ENCODE data around the gene PDS5B.
"Not testable (repeated sequence)": the region's sequence is repeated elsewhere in the genome, so short reads cannot be mapped to it uniquely, and the experiment has no call there.

PDS5B gene

DNA sequence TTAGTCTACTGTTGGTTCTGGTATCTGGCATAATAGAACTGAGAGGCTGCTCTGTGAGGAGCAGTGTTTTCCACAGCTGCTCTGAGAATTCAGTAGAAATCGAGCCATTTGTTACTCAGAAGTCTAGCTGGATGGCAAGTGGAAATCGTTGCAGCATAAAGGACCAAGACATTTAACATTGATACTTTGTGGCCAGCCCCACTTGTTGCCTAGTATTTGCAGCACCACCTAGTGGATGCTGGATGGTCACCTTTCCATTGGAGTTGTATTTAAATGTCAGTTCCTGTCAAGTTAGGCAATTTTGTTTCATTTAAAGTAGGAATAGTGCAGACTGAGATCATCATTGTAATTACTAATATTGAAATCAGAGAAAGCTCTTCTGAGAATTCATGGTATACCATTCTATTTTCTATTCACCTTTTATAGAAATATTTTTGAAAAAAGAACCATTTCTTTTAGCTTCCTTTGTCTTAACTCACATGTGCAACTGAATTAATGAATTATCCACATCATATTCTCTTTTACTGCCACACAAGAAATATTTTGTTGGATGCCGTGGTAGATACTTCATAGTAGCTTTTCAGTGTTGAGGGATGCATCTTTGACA lies 64.6 kb downstream of the PDS5B start:
- no peak for DNase-seq (ENCODE audit: low read depth)

- no peak for DNase-seq (ENCODE audit: low read depth)
These were observed 71.1 kb downstream of the PDS5B start for GRCh38 chr13:32657309-32657708.

GRCh38 chr13:32659736-32660135 lies 73.5 kb downstream of the PDS5B start:
- no peak for DNase-seq (ENCODE audit: low read depth)

DNA sequence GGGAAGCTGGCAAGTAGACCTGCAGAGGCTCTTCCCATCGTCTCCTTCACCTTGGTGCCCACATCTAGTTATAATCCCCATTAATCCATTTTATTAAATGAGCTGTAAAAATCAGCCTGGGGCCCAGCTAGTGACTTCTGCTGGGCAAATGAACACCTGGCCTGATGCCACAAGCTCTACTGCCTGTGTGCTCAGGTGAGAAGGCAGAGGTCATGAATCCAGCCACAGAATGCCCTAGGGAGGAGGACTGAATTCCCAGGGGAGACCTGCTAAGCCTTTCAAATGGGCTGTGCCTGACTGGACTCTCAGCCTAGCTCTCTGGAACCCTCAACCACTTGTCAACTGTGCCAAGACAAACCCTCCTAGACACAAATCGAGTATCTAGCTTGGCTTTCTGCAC lies 74.0 kb downstream of the PDS5B start:
- DNase-seq (ENCODE audit: low read depth), result no peak

DNA sequence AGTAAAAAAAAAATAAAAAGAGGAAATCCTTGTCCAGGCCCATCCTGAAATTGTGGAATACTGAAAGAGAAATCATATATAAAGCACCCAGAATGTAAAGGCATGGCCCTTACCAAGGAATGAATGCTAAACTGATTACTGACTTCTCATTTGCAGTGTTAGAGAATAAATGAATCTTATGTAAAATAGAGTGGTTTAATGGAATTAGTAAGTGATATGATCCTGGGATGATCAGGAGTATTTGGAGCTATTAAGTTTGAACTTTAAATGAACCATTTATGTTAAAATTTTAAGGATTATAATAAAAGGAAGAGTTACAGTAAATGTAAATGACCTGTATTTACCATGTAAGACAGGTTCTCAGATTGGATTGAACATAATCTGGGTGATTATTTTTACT lies 75.4 kb downstream of the PDS5B start:
- DNase-seq (ENCODE audit: low read depth), result no peak

- DNase-seq (ENCODE audit: low read depth), result no peak
These were observed 77.4 kb downstream of the PDS5B start for GRCh38 chr13:32663660-32664059.

DNA sequence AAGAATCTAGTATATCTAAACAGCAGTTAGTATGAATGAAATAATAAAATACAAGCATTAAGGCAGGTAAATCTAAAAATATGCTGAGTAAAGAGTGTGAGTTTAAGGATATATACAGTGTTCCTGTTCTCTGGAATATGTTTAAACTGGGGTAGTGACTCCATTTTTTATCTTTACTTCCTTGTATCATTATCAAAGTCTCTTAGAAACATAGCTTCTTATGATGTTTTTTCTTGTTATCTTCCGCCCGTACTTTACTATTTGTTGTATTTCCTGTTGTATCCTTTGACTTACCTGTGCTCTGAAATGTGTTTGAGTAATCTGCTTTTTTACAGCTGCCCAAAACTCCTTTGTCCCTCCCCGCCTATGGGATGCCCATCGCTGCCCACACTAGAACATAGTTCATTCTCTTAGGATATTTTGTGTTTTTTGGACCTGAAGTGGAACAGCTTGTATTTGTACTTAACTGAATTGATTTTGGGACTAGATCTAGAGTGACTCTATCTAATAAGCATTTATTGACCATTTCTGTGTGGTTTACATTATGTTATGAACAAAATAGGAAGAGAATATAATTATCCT lies 80.8 kb downstream of the PDS5B start:
- no peak for DNase-seq (ENCODE audit: low read depth)

DNA sequence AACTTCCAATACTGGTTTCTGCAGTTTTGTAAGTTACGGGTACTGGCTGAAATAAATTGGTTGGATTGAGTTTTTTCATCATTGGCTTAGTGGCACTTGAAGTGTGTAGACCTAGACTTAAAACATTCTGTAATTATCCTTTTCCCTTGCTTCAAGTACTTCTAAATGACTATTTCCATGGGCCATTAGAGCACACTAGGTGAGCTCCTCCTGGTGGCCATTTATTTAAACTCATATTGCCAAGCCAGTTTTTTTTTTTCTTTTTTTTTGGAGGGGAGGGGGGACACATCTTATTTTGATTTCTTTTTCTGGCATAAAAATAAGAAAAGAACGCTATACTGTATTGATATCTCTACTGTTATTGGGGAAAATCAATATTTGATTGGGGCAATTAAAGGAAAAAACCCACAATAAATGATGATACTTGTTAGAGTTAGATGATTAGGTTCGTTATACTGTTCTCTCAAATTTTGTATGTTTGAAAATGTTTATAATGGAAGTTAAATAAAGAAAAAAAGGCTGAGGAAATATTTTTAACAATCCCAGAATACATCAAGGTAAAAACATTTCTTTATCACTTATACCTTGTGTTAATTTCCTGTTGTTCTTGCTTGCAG lies 82.9 kb downstream of the PDS5B start:
- no peak for DNase-seq (ENCODE audit: low read depth)

DNA sequence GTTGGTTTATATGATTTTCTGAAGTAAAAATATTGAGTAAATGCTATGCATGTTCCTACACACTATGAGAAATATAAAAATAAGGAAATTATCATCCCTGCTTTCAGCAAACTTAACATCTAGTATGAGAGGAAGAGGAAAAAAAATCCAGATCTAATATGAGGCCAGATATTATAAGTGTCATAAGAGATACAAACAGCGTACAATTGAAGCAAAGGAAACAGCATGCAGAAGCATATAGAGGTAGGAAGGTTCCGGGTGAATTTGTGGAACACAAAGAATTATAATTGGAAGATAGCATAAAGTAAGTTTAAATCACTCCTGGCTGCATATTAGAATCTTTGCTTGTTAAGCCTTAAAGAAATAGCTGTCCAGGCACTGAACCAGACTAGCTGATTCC lies 88.3 kb downstream of the PDS5B start:
- DNase-seq (ENCODE audit: low read depth), result no peak

GRCh38 chr13:32676242-32676641 lies 90.0 kb downstream of the PDS5B start:
- no peak for DNase-seq (ENCODE audit: low read depth)

DNA sequence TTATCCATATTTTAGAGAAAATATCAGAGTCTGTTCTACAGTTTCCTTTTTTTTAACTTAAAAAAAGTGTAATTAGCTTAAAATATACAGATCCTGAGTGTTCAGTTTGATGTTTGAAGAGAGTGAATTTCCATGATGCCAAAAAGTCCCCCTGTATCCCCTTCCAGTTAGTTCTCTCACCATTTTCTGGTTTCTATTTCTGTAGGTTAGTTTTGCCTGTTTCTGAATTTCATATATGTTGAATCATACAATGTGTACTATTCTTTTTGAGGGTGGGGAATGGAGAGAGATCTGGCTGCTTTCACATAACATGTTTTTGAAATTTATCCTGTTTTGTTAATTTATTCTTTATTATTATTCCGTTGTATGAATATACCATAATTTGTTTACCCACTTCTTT lies 95.9 kb downstream of the PDS5B start:
- DNase-seq (ENCODE audit: low read depth), result no peak

DNA sequence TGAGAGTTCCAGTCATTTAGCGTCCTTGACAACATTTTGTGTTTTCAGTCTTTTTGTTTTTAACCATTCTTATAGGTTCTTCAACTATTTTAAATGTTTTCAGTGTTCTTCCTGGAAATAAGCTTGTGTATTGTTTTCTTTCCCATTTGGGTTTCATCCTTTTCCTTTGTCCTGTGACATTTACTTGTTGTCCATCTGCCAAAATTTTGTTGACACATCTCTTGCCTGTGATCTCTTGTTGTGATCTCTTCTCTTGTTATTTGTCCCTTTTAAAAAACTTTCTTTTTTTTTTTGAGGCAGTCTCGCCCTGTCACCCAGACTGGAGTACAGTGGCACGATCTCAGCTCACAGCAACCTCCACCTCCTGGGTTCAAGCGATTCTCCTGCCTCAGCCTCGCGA lies 96.5 kb downstream of the PDS5B start:
- DNase-seq (ENCODE audit: low read depth), result no peak

DNA sequence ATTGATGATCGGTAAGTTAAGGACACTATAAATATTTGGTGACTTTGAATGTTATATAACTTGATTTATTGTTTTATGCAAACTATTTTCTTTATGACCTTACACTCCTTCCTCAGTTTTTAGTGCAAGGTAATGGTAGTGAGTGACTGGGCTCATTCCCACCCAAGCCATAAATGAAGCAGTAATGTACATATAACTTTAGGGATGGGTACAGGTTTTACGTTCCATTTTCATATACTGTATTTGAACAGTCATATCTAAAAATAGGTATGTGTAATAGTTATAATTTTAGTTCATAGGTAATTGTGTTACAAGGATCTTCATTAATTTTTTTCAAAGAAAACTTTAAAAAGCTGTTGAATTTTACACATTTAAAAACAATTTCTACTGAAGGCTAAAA lies 101.0 kb downstream of the PDS5B start:
- no peak for DNase-seq (ENCODE audit: low read depth)

DNA sequence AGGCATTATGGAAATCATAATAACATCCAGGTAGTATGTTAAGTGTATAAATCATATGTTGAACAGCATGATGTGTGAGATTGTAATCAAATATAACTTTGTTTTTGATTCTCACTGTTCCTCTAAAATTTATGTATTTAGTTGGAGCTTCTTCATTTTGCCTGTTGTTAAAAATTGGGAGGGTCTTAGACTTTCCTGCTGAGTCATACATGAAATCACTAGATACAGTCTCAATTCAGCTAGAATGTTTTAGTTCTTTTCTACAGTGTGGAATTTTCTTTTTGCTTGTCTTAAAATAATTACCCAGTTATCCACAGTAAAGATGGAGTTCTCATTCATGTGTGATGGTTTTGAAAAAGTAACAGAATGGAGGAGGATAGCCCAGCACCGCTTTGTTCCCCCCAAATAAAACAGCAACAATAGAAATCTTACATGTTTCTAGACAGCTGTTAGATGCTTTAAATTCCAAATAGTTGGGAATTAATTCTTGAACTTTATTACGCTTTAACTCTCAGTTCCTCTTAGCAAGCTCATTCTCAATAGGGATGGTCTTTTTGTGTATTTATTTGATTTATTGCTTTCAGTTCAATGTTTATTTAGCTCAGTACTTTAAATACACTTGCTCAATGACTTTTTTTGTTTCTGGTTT lies 109.5 kb downstream of the PDS5B start:
- DNase-seq (ENCODE audit: low read depth), result no peak

DNA sequence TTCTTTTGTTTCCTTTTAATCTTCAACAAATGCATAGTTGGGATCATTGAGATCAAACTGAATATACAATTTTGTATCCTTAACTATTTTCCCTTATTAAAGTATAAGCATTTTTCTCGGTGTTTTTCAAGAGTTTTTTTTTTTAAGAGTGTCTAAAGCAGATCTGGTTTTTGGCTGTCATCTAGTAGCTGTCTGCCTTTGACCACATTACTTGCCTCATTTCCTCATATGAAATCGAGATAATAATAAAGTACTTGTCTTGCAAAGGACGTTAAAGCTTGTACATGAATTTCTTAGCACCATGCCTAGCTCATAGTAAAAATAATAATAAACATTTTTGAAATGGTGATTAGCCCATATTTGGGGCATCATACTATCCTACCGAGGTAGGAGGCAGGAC lies 121.2 kb downstream of the PDS5B start:
- no peak for DNase-seq (ENCODE audit: low read depth)

DNA sequence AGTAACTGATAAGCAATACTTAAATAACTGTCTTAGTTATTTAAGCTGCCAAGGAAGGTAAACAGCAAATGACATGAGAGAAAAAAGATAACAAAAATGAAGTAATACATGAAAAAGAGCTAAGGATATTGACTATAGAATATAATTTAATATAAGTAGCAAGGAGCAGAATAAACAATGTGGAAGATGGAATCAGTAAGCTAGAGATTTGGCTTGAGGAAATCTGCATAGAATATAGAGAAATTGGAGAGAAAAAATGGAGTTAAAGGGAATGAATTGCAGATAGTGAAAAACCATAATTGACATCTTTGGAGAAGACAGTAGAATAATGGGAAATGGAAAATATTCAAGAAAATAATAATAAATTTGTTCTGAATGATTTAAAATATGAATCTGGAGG lies 127.1 kb downstream of the PDS5B start:
- DNase-seq (ENCODE audit: low read depth), result no peak

DNA sequence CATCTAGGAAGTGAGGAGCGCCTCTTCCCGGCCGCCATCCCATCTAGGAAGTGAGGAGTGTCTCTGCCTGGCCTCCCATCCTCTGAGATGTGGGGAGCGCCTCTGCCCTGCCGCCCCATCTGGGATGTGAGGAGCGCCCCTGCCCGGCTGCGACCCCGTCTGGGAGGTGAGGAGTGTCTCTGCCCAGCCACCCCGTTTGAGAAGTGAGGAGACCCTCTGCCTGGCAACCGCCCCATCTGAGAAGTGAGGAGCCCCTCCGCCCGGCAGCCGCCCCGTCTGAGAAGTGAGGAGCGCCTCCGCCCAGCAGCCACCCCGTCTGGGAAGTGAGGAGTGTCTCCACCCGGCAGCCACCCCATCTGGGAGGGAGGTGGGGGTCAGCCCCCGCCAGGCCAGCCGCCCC lies 129.9 kb downstream of the PDS5B start:
- not testable (repeated sequence) for DNase-seq (ENCODE audit: low read depth)

- DNase-seq (ENCODE audit: low read depth), result no peak
These were observed 133.8 kb downstream of the PDS5B start for GRCh38 chr13:32720026-32720425.

GRCh38 chr13:32721131-32722034 lies 135.1 kb downstream of the PDS5B start:
- DNase-seq (ENCODE audit: low read depth), result not testable (repeated sequence)

DNA sequence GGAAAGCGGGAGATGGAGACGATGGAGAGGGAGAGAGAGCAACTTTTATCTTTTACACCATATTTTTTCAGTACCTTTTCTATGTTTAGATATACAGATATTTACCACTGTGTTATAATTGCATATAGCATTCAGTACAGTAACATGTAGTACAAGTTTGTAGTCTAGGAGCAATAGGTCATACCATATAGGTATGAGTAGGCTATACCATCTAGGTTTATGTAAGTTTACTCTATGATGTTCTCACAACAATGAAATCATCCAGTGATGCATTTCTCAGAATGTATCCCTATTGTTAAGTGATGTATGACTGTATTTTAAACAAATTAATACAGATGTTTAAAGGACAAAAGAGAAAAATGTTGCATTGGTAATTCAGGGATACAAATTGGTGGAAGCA lies 136.1 kb downstream of the PDS5B start:
- DNase-seq (ENCODE audit: low read depth), result no peak

DNA sequence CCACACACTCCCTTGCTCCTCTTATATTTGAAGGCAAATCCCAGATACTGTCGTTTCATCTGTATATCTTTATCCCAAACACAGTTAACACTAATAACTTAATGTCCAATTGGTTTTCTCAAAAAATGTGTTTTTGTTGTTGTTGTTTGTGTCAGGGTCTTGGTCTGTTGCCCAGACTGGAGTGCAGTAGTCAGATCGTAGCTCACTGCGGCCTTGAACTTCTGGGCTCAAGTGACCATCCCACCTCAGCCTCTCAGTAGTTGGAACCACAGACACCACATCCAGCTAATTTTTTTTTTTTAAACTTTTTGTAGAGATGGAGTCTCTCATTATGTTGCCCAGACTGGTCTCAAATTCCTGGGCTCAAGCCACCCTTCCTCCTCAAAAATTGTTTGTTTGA lies 137.7 kb downstream of the PDS5B start:
- no peak for DNase-seq (ENCODE audit: low read depth)

GRCh38 chr13:32726374-32727037 lies 140.3 kb downstream of the PDS5B start:
- DNase-seq (ENCODE audit: low read depth), result no peak
